Measurements from ENCODE around the gene NMT1.

GRCh38 chr17:45125509-45125908 lies 64.4 kb downstream of the NMT1 start:
- TF ChIP-seq CTCF (IDR thresholded peaks at IDR 0.05) (no peak), EZH2phosphoT487 (IDR thresholded peaks at IDR 0.05) (no peak), EZH2 (IDR thresholded peaks at IDR 0.05) (no peak)

All from neural progenitor cell (in vitro differentiated cells).